CD4-positive, alpha-beta T cell treated with Interleukin-15 for 4 hours (primary cell): ENCODE measurements around the gene YKT6.

Experiments
- DNase-seq: peaks from one replicate; pipeline ENCODE4 v3.0.0-alpha.2; 2020; ENCODE audit warnings: low spot score

YKT6 gene

DNA sequence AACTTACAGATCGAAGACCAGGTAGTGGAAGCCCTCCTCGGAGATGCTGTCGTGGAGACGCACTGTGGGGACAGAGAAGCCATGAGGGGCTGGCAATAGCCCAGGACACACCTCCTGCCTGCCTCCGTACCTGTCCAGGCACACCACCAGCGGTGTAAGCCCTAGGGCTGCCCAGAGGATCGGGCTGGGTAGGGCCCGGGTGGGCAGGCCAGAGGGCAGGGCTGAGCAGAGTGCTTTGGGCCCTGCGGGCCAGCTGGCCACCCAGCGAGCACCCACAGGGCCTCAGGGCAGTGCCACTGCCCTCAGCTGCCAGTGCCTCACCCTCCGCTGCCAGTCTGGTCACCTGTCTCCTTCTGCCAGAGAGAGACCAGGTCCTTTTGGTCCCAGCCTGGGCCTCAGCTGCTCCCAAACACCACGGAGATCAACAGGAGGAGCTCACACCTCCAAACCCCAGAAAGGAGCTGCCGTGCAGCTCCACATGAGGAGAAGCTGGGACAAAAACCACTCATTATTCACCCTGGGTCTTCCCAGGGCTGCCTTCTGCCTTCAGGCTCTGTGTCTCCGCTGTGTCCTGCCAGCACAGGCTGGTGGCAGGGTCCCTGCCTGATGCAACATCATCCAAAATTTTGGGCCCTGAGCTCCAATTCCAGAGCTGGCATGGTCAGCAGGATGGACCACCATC, 58.2 kb downstream of the YKT6 start:
- DNase-seq = no peak

DNA sequence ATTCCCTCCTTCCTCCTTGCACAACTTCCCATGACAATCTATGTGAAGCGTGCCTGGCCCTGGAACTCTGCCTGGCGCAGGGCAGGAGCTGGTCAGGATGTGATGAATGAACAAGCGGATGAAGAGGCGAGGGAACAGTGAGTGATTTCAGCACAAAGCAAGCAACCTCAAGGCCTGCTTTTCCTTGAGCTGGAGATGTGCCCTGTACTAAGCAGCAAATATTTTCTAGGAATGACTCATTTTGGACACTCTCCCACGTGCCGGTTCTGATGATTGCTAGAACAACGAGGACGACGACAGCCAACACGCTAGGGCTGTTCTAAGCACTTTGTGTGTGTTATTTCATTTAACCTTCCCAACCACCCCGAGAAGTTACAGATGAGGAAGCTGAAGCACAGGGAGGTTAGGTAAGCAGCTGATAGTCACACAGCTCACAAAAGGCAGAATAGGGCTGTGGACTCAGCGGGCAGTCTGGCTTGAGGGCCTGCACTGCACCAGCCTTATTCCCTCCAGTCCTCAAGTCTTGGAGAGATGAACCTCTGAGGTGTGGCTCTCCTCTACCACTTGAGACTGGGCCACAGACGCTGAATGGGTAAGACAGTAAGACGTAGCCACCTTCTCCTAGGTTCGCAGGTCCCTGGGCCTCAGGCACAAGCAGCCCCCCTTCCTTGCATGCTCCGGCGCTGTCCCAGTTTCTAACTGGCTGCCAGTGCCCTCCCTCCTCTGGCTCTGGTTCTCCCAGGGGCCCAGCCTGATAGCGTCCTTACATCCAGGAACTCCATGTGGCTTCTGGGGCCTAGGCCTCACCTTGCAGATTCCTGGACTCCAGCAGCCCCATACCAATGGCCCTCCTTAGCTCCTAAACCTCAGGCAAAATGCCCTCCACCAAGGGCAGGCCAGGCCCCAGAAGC, 59.0 kb downstream of the YKT6 start:
- no peak for DNase-seq

- DNase-seq = no peak
These were observed 60.5 kb downstream of the YKT6 start for GRCh38 chr7:44261240-44261639.

DNA sequence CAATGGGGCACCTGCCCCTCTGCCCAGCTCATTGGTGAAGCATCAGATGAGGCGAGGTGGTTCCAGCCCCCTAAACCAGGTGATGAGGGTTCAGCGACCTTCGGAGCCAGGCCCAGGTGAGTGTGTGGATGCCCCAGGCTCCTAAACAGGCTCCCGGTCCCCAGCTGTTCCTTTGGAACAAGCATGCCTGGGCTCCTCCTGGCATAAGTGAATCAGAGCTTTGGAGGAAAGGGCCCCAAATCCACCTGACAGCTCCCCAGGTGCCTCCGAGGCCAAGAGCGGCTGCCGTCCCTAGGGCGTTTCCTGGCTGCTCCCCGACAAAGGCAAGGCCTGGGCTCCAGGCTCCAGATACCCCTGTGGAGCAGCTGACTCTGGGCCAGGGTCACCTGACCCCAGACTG, 61.3 kb downstream of the YKT6 start:
- no peak for DNase-seq

DNA sequence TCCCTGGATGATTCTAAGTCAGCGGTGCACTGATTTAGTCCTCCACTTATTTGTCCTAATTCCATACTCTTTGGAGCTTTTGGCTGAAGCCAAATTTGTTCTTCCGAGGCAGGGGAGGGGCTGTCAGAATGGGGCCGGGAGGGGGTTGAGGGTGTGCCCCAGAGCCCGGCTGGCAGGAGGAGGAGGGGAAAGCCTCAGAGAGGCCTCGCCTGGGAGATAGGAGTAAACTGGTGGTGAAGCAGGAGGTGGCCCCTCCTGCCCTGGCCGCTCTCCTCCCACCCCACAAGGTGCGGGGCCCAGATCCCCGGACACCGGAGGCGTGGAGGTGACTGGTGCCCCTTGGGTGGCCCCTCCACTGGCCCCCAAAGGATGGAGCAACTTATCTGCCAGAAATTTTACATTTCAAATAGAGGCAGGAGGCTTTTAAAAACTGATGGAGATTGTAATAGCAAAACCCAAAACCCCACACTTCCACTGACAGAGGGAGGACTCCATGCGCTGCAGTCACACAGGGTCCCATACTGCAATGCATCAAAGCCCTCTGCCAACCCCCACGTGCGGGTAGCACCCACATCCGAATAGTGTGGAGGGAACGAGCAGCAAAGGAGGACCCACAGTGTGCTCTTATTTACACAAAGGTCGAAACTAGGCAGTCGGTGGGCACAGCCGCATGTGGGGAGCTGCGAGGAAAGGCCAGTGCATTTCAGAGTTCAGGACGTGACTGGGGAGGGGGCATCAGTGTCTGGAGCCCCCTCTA, 62.7 kb downstream of the YKT6 start:
- DNase-seq = no peak
